Motor neuron (in vitro differentiated cells): ENCODE data around the gene ARHGAP31. TPM values are rescaled to one million over a fixed set of nuclear protein-coding genes. Genes with fewer than 3 reads are reported as not detected.
A peak's percentile ranks its signal among the peaks of the same experiment; 100 is the strongest.

Source experiments
- ATAC-seq, 8 experiments: fragments of 200-7000 bp; cut with Tn5 transposase; replicated peaks in 6 of 8; 2 replicates each; pipeline ENCODE4 v1.8.0; 2021; ENCODE audit warnings: mild to moderate bottlenecking in 8 of 8, moderate library complexity in 8 of 8
- H3K27ac ChIP-seq, 2 donors: fragments of 250-450 bp; sonication (Bioruptor Pico); 2 replicates each; pipeline ENCODE4 v1.9.0; 2021; ENCODE audit warnings: antibody characterized with exemption in 2 of 2, mild to moderate bottlenecking in 2 of 2, moderate library complexity in 1 of 2
- H3K4me1 ChIP-seq, 2 donors: fragments of 250-450 bp; sonication (Bioruptor Pico); replicated peaks in 1 of 2; 2 replicates each; pipeline ENCODE4 v1.6.1; 2021; ENCODE audit warnings: antibody characterized with exemption in 2 of 2, mild to moderate bottlenecking in 2 of 2, moderate library complexity in 1 of 2
- H3K4me3 ChIP-seq, 5 donors: fragments of 250-450 bp; sonication (Bioruptor Pico); 2 replicates each; pipeline ENCODE4 v1.9.0; 2021; ENCODE audit warnings: antibody characterized with exemption in 5 of 5, mild to moderate bottlenecking in 5 of 5, moderate library complexity in 4 of 5
- WGBS, 10 experiments: fragments of 450-650 bp; shearing (Covaris generic); methylation state at CpG; one replicate each; pipeline ENCODE4 v1.0.0; 2022; 5-methylcytosine and 5-hydroxymethylcytosine counted together
- in situ Hi-C, 9 experiments: fragments of 400-800 bp; cut with MboI; loops; one replicate each; pipeline ENCODE4 v1.15.0; 2021; ENCODE audit warnings: low sequenced_read_pairs in 9 of 9, low pct_unique_long_range_greater_than_20kb in 2 of 9; ENCODE audit not compliant: unreplicated experiment in 9 of 9
- total RNA-seq, 8 experiments: library from RNA; unstranded; fragments of 300-600 nt; gene quantifications; 2 replicates each; pipeline versions ENCODE4 v1.2.3 to v1.2.4, GENCODE V29; 2022

The ARHGAP31 gene
- total RNA-seq, 8 experiments from 2014 or later = 0.58 to 15.6 (median 3.8) TPM

- Histone ChIP-seq H3K27ac (no peak overlapping the region), H3K4me1 (peaks cover 15 to 17% of the 10 kb centered on the region in 2 donors), H3K4me3 (no peak overlapping the region)
- in situ Hi-C loops = loop anchor here in 1 of 9 experiments (25.0 kb wide), 1 partner anchor 398 kb away; the partner anchor contains the start of gene COX17
- WGBS, 10 experiments = 60 to 100% (median 80%) methylated on average over 1 to 2 of the region's 3 CpGs; no CpG with 5 or more reads in 7 of the 10 experiments
- ATAC-seq = peak in 2 of 8 experiments; percentile 64 to 79
These were observed 5.3 kb upstream of the ARHGAP31 start for GRCh38 chr3:119288669-119289403.

GRCh38 chr3:119289404-119289770 lies 4.8 kb upstream of the ARHGAP31 start:
- Histone ChIP-seq H3K4me3 (no peak overlapping the region), H3K27ac (no peak overlapping the region), H3K4me1 (peaks cover 15 to 17% of the 10 kb centered on the region in 2 donors)
- WGBS, 10 experiments = no CpG with 5 or more reads among the region's 2 CpGs
- in situ Hi-C loops = loop anchor here in 1 of 9 experiments (25.0 kb wide), 1 partner anchor 398 kb away; the partner anchor contains the start of gene COX17
- peak in 2 of 8 experiments; percentile 5 to 12 for ATAC-seq

- H3K27ac ChIP-seq = no peak overlapping the region
- H3K4me1 ChIP-seq = peaks cover 15 to 17% of the 10 kb centered on the region in 2 donors
- in situ Hi-C loops = loop anchor here in 1 of 9 experiments (25.0 kb wide), 1 partner anchor 397 kb away; the partner anchor contains the start of gene COX17
- ATAC-seq = no peak
- no peak overlapping the region for H3K4me3 ChIP-seq
These were observed 3.6 kb upstream of the ARHGAP31 start for GRCh38 chr3:119290613-119291012.

DNA sequence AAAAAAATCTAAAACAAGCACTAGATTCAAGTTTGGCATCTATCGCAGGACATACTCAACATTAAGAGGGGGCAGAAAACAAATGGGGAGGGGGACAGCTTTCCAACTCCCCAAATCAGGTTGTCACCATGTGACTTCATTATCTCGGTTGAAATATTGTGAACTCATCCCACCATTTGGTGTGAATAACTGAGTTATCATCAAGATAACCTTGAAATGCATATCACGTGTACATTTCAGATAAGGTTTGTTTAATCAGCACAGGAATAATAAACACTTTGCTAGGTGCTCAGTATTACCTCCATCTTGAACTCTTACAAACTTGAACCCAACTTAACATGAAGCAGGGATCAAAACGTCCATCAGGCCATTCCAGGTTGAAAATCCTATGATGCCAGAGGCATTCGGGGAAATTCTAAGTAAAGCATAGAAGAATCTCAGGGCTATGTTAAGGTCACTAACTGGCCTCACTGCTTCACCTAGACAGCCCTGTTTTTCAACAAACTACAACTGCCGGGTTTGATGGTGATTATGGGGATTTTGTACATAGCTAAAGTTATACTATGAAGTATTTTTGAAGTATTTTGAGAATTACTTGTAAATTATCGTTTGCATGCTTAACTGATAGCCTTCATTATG lies 3.0 kb upstream of the ARHGAP31 start:
- Histone ChIP-seq H3K27ac (no peak overlapping the region), H3K4me3 (no peak overlapping the region), H3K4me1 (peaks cover 15 to 20% of the 10 kb centered on the region in 2 donors)
- in situ Hi-C loops = loop anchor here in 1 of 9 experiments (25.0 kb wide), 1 partner anchor 396 kb away; the partner anchor contains the start of gene COX17
- WGBS, 10 experiments = 75 to 96% (median 89%) methylated on average over 3 to 7 of the region's 7 CpGs
- no peak for ATAC-seq

DNA sequence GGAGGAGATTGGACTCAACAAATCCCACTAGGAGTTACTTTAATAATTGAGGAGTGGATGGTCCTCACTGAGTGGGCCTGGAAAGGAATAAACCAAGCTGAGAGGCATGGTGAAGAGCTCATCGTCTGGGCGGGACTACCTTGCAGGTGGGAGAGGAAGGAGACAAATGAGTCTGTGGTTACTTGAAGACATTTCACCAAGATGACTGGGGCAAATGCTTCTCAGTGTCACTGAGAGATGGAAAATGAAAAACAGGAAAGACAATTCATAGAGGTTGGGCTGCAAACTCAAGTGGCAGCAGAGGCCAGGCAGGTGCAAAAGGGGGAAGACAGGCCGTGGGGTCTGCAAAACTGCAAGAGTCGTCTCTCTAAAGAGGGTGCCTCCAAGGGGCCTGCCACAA lies 1.5 kb upstream of the ARHGAP31 start:
- H3K4me3 ChIP-seq = no peak overlapping the region
- peaks cover 17 to 22% of the 10 kb centered on the region in 2 donors for H3K4me1 ChIP-seq
- WGBS, 10 experiments = 79 to 100% (median 98%) methylated on average over 1 to 4 of the region's 4 CpGs; no CpG with 5 or more reads in 2 of the 10 experiments
- in situ Hi-C loops = loop anchor here in 1 of 9 experiments (25.0 kb wide), 1 partner anchor 395 kb away; the partner anchor contains the start of gene COX17
- peak overlapping the region in 1 of 2 donors; percentile 88 for H3K27ac ChIP-seq
- ATAC-seq = no peak

- Histone ChIP-seq H3K27ac (no peak overlapping the region), H3K4me3 (peak overlapping the region; percentile 37 to 65 (median 46)), H3K4me1 (peaks cover 17 to 22% of the 10 kb centered on the region in 2 donors)
- 27 to 100% (median 53%) methylated on average over 1 to 4 of the region's 4 CpGs; no CpG with 5 or more reads in 2 of the 10 experiments for WGBS, 10 experiments
- in situ Hi-C loops = loop anchor here in 1 of 9 experiments (25.0 kb wide), 1 partner anchor 394 kb away; the partner anchor contains the start of gene COX17
- ATAC-seq = peak in 6 of 8 experiments; percentile 34 to 56 (median 52)
These were observed 895 bp upstream of the ARHGAP31 start for GRCh38 chr3:119293105-119293870.

DNA sequence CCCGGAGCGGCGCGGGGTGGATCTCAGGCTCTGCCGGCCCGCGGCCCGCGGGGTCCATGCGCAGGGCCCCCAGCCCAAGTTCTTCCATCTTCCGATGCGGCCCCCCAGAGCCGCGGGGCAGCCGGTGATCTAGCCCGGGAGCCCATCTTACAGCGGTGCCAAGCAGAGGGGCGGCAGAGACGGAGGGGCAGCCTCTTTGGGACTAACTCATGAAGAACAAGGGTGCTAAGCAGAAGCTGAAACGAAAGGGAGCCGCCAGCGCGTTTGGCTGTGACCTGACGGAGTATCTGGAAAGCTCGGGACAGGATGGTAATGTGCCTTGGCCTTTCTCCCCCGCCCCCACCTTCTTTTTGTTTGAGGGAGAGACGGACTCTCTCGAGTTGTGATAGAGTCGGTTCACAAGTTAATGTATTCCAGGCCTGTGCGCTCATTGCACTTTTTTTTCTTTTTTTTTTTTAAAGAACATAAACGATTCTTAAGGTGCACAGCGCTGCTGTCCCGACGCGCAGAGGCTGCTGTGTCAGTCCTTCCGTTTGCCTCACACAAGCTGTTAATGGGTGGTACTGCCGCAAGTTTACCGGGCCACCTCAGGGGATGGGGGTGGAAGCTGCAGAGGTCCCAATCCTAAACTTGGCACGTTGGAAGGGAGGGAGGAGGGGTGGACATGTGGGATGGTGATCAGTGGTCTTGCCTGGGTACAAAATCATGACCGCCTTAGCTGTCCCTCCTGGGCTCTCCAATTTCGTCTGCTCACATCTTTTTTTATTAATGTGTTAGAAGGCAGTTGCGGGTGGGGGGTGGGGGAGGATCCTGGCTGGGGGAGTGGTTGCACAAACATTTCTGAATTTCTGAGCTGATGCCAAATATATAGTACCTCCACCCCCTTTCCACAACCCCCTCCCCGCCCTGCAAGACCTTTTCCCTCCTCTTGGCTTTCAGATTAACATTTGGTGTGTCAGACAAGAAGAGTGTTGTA lies 801 bp downstream of the ARHGAP31 start:
- peak overlapping the region; percentile 37 to 65 (median 46) for H3K4me3 ChIP-seq
- peaks cover 17 to 22% of the 10 kb centered on the region in 2 donors for H3K4me1 ChIP-seq
- in situ Hi-C loops = loop anchor here in 1 of 9 experiments (25.0 kb wide), 1 partner anchor 392 kb away; the partner anchor contains the start of gene COX17
- peak; percentile 38 to 68 (median 60) for ATAC-seq
- 0 to 3% (median 0%) methylated on average over 2 to 15 of the region's 43 CpGs; no CpG with 5 or more reads in 2 of the 10 experiments for WGBS, 10 experiments
- H3K27ac ChIP-seq = peak overlapping the region; percentile 61 to 73

DNA sequence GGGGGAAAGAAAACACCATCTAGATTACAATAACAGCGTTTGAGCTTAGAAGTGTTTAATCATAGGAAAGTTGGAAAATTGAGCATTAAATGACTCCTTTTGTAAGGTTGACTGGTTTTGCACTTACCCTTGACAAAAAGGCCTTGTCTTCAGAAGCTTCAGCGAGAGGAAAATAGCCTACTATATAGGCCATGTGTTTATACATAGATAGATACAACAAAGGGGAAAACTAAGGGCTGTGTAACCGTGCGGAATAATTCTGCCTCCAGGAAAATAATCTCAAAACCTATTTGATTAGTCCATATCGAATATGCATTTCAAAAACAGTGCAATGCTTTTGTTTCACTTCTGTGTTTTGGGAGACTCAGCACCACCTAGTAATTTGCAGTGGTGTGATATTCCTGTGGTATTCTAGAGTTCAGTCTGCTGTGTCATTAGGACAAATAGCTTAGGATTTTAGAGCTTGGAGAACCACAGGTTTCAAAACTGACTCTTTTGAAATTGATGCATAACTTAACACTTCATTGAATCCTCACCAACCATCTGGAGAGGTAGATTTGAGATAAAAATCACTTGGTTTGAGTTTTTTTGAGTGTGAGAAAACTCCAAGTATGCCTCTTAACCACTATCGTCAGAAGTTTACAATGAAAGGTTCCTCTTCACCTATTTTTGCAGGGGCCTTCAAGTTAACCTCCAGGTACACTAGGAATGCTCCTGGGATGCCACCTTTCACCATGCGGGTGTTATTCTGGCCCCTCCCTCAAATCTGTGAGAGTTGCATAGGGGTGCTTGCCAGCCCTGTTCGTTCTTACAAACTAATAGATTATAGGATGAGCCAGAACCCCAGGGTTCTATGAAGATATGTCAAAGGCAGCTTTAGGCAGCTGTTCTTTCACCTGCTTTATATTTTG lies 1.9 kb downstream of the ARHGAP31 start:
- in situ Hi-C loops = loop anchor here in 1 of 9 experiments (25.0 kb wide), 1 partner anchor 391 kb away; the partner anchor contains the start of gene COX17

GRCh38 chr3:119296727-119297122 lies 2.5 kb downstream of the ARHGAP31 start:
- no peak for ATAC-seq
- H3K4me1 ChIP-seq = peaks cover 17 to 22% of the 10 kb centered on the region in 2 donors
- in situ Hi-C loops = loop anchor here in 1 of 9 experiments (25.0 kb wide), 1 partner anchor 391 kb away; the partner anchor contains the start of gene COX17
- H3K27ac ChIP-seq = no peak overlapping the region
- 0 to 100% (median 83%) methylated on average over 1 to 4 of the region's 4 CpGs; no CpG with 5 or more reads in 1 of the 10 experiments for WGBS, 10 experiments
- H3K4me3 ChIP-seq = no peak overlapping the region

More for the DNA sequence above, 1.9 kb downstream of the ARHGAP31 start:
- Histone ChIP-seq H3K27ac (no peak overlapping the region), H3K4me1 (peaks cover 17 to 22% of the 10 kb centered on the region in 2 donors), H3K4me3 (peak overlapping the region in 3 of 5 donors; percentile 37 to 65 (median 48))
- peak in 1 of 8 experiments; percentile 1 for ATAC-seq
- WGBS, 10 experiments = 13 to 78% (median 45%) methylated on average over 1 to 7 of the region's 8 CpGs; no CpG with 5 or more reads in 1 of the 10 experiments

DNA sequence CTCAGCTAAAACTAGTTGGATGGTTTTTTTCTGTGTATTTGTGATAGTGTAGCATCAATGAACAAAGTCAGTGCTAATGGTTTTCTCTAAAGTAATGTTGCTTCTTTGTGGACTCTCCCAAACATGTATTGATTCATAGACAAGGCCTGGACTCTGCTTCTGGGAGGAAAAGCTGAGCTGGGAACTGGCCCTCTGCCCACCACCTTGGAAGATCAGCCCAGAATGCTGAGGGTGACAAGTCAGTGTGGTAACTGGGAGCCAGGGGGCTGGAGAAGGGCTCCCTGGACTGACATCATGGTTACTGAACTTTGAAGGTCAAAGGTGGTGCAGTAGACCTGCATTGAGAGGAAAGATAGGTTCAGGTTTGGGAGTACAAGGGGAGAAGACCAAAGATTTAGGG lies 3.0 kb downstream of the ARHGAP31 start:
- in situ Hi-C loops = loop anchor here in 1 of 9 experiments (25.0 kb wide), 1 partner anchor 390 kb away; the partner anchor contains the start of gene COX17
- no peak overlapping the region for H3K27ac ChIP-seq
- H3K4me3 ChIP-seq = no peak overlapping the region
- H3K4me1 ChIP-seq = peaks cover 13 to 18% of the 10 kb centered on the region in 2 donors
- ATAC-seq = no peak
